Ishikawa (cell line): Measurements from ENCODE around the gene CLCN4.

Experiments
- EP300 ChIP-seq: IDR thresholded peaks from 2 replicates; pipeline ENCODE4 v1.6.1; 2012; ENCODE audit warnings: borderline replicate concordance
- FOXM1 ChIP-seq: IDR thresholded peaks from 2 replicates; pipeline ENCODE4 v1.6.1; 2012; ENCODE audit warnings: low read depth, borderline replicate concordance
- NFIC ChIP-seq: IDR thresholded peaks from 2 replicates; pipeline ENCODE4 v1.6.1; 2012
- TAF1 ChIP-seq: IDR thresholded peaks from 2 replicates; pipeline ENCODE4 v1.6.1; 2012; ENCODE audit warnings: low read depth, mild to moderate bottlenecking
- TF ChIP-seq, protein P1 (sequence below): IDR thresholded peaks from 2 replicates; pipeline ENCODE4 v1.6.1; 2012; ENCODE audit warnings: low read depth, mild to moderate bottlenecking

DNA sequence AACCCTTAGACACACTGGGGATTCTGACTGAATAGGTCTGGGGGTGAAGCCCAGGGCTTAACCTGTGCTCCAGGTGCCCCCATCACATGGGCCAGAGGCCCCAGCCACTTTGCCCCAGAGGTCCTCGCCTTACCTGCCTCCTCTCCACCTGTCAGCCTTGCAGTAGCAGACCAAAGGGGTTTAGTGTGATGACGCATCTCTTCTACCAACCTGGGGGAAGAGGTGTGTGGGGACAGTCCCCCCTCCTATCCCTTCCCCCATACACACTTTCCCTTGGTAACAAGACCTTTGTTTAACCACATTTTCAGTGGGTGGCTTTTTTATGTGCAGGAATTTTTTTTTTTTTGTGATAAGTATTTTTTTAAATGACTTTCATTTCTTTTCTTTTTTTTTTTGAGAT lies 6.3 kb downstream of the CLCN4 start:
- TF ChIP-seq NFIC: no peak
- TF ChIP-seq TAF1: no peak
- no peak for TF ChIP-seq EP300
- no peak for TF ChIP-seq FOXM1
- TF ChIP-seq, protein P1, sequence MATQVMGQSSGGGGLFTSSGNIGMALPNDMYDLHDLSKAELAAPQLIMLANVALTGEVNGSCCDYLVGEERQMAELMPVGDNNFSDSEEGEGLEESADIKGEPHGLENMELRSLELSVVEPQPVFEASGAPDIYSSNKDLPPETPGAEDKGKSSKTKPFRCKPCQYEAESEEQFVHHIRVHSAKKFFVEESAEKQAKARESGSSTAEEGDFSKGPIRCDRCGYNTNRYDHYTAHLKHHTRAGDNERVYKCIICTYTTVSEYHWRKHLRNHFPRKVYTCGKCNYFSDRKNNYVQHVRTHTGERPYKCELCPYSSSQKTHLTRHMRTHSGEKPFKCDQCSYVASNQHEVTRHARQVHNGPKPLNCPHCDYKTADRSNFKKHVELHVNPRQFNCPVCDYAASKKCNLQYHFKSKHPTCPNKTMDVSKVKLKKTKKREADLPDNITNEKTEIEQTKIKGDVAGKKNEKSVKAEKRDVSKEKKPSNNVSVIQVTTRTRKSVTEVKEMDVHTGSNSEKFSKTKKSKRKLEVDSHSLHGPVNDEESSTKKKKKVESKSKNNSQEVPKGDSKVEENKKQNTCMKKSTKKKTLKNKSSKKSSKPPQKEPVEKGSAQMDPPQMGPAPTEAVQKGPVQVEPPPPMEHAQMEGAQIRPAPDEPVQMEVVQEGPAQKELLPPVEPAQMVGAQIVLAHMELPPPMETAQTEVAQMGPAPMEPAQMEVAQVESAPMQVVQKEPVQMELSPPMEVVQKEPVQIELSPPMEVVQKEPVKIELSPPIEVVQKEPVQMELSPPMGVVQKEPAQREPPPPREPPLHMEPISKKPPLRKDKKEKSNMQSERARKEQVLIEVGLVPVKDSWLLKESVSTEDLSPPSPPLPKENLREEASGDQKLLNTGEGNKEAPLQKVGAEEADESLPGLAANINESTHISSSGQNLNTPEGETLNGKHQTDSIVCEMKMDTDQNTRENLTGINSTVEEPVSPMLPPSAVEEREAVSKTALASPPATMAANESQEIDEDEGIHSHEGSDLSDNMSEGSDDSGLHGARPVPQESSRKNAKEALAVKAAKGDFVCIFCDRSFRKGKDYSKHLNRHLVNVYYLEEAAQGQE: no peak
